Astrocyte (in vitro differentiated cells and primary cell): Measurements from ENCODE around the gene AK5. TPM values are rescaled to one million over a fixed set of nuclear protein-coding genes. Genes with fewer than 3 reads are reported as not detected.
"Not testable (repeated sequence)": the region's sequence is repeated elsewhere in the genome, so short reads cannot be mapped to it uniquely, and the experiment has no call there.

ENCODE experiments used
- DNase-seq: peaks from one replicate; pipeline ENCODE4 v3.0.0-alpha.2; 2010; ENCODE audit warnings: low read depth
- FAIRE-seq: peaks from 2 replicates; lab custom pipeline; 2011; peaks lifted over from hg19 to GRCh38; lab: Jason Lieb, UNC
- H2AFZ ChIP-seq: 2 replicates; pipeline ENCODE4 v1.6.0; 2012; ENCODE audit warnings: low read depth, low read length, inconsistent platforms
- H3K27ac ChIP-seq: 2 replicates; pipeline ENCODE4 v1.5.1; 2011; ENCODE audit warnings: low read depth, low read length, inconsistent platforms
- H3K27me3 ChIP-seq: 2 replicates; pipeline ENCODE4 v1.6.0; 2011; ENCODE audit warnings: low read length, inconsistent platforms; ENCODE audit not compliant: insufficient read depth
- H3K36me3 ChIP-seq: 2 replicates; pipeline ENCODE4 v1.5.1; 2011; ENCODE audit warnings: low read length, inconsistent platforms; ENCODE audit not compliant: insufficient read depth
- H3K4me1 ChIP-seq: 2 replicates; pipeline ENCODE4 v1.5.1; 2011; ENCODE audit warnings: low read length, inconsistent platforms; ENCODE audit not compliant: insufficient read depth
- H3K4me2 ChIP-seq: 2 replicates; pipeline ENCODE4 v1.6.0; 2012; ENCODE audit warnings: low read length, inconsistent platforms
- H3K4me3 ChIP-seq: 2 replicates; pipeline ENCODE4 v1.5.1; 2011; ENCODE audit warnings: low read depth, mild to moderate bottlenecking, low read length, inconsistent platforms; ENCODE audit not compliant: insufficient read depth
- H3K79me2 ChIP-seq: 2 replicates; pipeline ENCODE4 v1.6.0; 2012; ENCODE audit warnings: mild to moderate bottlenecking, low read length, inconsistent platforms; ENCODE audit not compliant: insufficient read depth
- H3K9ac ChIP-seq: 2 replicates; pipeline ENCODE4 v1.6.0; 2012; ENCODE audit warnings: mild to moderate bottlenecking, low read length, inconsistent platforms
- H3K9me3 ChIP-seq: 2 replicates; pipeline ENCODE4 v1.5.1; 2012; ENCODE audit warnings: low read depth, mild to moderate bottlenecking, low read length, inconsistent platforms; ENCODE audit not compliant: insufficient read depth
- H4K20me1 ChIP-seq: 2 replicates; pipeline ENCODE4 v1.6.0; 2012; ENCODE audit warnings: low read length, inconsistent platforms; ENCODE audit not compliant: insufficient read depth
- H3K27ac Mint-ChIP-seq: one replicate; pipeline ENCODE4 v1.8.0; 2021; ENCODE audit warnings: mild to moderate bottlenecking, mixed read lengths; ENCODE audit not compliant: unreplicated experiment
- H3K27me3 Mint-ChIP-seq: one replicate; pipeline ENCODE4 v1.8.0; 2021; ENCODE audit warnings: low read depth, mixed read lengths; ENCODE audit not compliant: unreplicated experiment
- H3K36me3 Mint-ChIP-seq: one replicate; pipeline ENCODE4 v1.8.0; 2021; ENCODE audit warnings: low read depth, mixed read lengths; ENCODE audit not compliant: unreplicated experiment
- H3K4me1 Mint-ChIP-seq: one replicate; pipeline ENCODE4 v1.8.0; 2021; ENCODE audit warnings: low read depth, mixed read lengths; ENCODE audit not compliant: unreplicated experiment
- H3K4me3 Mint-ChIP-seq: one replicate; pipeline ENCODE4 v1.8.0; 2021; ENCODE audit warnings: mild to moderate bottlenecking, moderate library complexity, mixed read lengths; ENCODE audit not compliant: unreplicated experiment
- H3K9me3 Mint-ChIP-seq: one replicate; pipeline ENCODE4 v1.8.0; 2021; ENCODE audit warnings: mild to moderate bottlenecking, mixed read lengths; ENCODE audit not compliant: unreplicated experiment
- EZH2 ChIP-seq: IDR thresholded peaks from 2 replicates; pipeline ENCODE4 v1.6.1; 2012; ENCODE audit warnings: mild to moderate bottlenecking, low read length, inconsistent platforms; ENCODE audit not compliant: insufficient read depth
- total RNA-seq: library from RNA; stranded (reverse); gene quantifications from 2 replicates; pipeline ENCODE4 v1.2.1, GENCODE V29; 2021
- TF ChIP-seq, protein P1 (sequence below): IDR thresholded peaks from 2 replicates; pipeline ENCODE4 v1.5.1; 2011; ENCODE audit warnings: low read depth, mild to moderate bottlenecking, inconsistent platforms, low read length, moderate library complexity; ENCODE audit not compliant: insufficient read depth

AK5 gene
- total RNA-seq, 1 donor from 2014 or later, result 4.4 TPM

DNA sequence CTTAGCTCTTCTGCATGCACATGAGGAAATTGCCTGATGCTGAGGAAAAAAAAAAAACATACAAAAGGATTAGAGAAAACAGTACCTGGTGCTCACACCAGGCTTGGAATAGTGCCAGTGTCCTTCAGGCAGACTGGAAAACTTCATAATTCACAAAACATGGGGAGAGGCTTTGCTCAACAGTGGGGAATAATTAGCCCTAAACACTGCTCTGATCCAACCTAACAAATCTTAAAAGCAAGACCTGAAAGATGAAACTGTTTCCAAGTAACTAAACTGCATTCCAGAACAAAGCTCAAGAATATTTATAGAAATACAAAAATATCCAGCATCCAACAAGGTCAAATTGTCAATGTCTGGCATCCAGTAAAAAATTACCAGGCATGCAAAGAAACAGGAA, 124.8 kb downstream of the AK5 start:
- TF ChIP-seq, protein P1, sequence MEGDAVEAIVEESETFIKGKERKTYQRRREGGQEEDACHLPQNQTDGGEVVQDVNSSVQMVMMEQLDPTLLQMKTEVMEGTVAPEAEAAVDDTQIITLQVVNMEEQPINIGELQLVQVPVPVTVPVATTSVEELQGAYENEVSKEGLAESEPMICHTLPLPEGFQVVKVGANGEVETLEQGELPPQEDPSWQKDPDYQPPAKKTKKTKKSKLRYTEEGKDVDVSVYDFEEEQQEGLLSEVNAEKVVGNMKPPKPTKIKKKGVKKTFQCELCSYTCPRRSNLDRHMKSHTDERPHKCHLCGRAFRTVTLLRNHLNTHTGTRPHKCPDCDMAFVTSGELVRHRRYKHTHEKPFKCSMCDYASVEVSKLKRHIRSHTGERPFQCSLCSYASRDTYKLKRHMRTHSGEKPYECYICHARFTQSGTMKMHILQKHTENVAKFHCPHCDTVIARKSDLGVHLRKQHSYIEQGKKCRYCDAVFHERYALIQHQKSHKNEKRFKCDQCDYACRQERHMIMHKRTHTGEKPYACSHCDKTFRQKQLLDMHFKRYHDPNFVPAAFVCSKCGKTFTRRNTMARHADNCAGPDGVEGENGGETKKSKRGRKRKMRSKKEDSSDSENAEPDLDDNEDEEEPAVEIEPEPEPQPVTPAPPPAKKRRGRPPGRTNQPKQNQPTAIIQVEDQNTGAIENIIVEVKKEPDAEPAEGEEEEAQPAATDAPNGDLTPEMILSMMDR, result no peak
- no peak for TF ChIP-seq EZH2
- Histone ChIP-seq H3K36me3 (no peaks in the 10 kb centered on the region), H2AFZ (no peak overlapping the region), H4K20me1 (no peaks in the 10 kb centered on the region), H3K4me1 (no peaks in the 10 kb centered on the region), H3K9me3 (no peaks in the 10 kb centered on the region), H3K27ac (no peak overlapping the region), H3K4me2 (no peak overlapping the region), H3K27me3 (no peaks in the 10 kb centered on the region), H3K9ac (no peak overlapping the region), H3K4me3 (no peak overlapping the region), H3K79me2 (no peaks in the 10 kb centered on the region)
- Mint-ChIP-seq H3K4me1 (no peaks in the 10 kb centered on the region), H3K4me3 (no peak overlapping the region), H3K36me3 (no peaks in the 10 kb centered on the region), H3K27ac (no peak overlapping the region), H3K27me3 (no peaks in the 10 kb centered on the region), H3K9me3 (peaks cover 3% of the 10 kb centered on the region)
- peak; percentile 18 for DNase-seq
- no peak for FAIRE-seq

GRCh38 chr1:77407738-77408375, 126.0 kb downstream of the AK5 start:
- Histone ChIP-seq H3K4me3 (no peak overlapping the region), H4K20me1 (no peaks in the 10 kb centered on the region), H3K79me2 (no peaks in the 10 kb centered on the region), H3K9me3 (no peaks in the 10 kb centered on the region), H3K4me2 (no peak overlapping the region), H3K27ac (no peak overlapping the region), H3K27me3 (no peaks in the 10 kb centered on the region), H3K36me3 (no peaks in the 10 kb centered on the region), H2AFZ (no peak overlapping the region), H3K4me1 (peaks cover 4% of the 10 kb centered on the region), H3K9ac (no peak overlapping the region)
- peak; percentile 45 for FAIRE-seq
- H3K9me3 Mint-ChIP-seq, result peaks cover 3% of the 10 kb centered on the region
- no peak overlapping the region for H3K27ac Mint-ChIP-seq
- H3K4me1 Mint-ChIP-seq, result no peaks in the 10 kb centered on the region
- no peaks in the 10 kb centered on the region for H3K27me3 Mint-ChIP-seq
- TF ChIP-seq, protein P1, result no peak
- no peaks in the 10 kb centered on the region for H3K36me3 Mint-ChIP-seq
- no peak overlapping the region for H3K4me3 Mint-ChIP-seq
- DNase-seq, result peak; percentile 77

GRCh38 chr1:77408933-77409332, 127.1 kb downstream of the AK5 start:
- H3K27ac Mint-ChIP-seq, FAIRE-seq: not testable (repeated sequence)

More at GRCh38 chr1:77408933-77409332, 127.1 kb downstream of the AK5 start:
- H3K4me3 Mint-ChIP-seq, H3K4me1 Mint-ChIP-seq, H3K4me3 ChIP-seq, H3K27me3 ChIP-seq, H2AFZ ChIP-seq, H3K9me3 Mint-ChIP-seq, H3K36me3 Mint-ChIP-seq, H3K9me3 ChIP-seq, H3K27ac ChIP-seq, H3K36me3 ChIP-seq, DNase-seq, H3K27me3 Mint-ChIP-seq, H3K9ac ChIP-seq, H4K20me1 ChIP-seq, H3K79me2 ChIP-seq, H3K4me2 ChIP-seq, H3K4me1 ChIP-seq: not testable (repeated sequence)
